IPS-18c (cell line): ENCODE results near the gene SMPD4.
"Not testable (repeated sequence)": the region's sequence is repeated elsewhere in the genome, so short reads cannot be mapped to it uniquely, and the experiment has no call there.

Source experiments
- H3K4me3 ChIP-seq: 2 replicates; pipeline ENCODE4 v1.7.0; 2013; ENCODE audit warnings: low read depth, mild to moderate bottlenecking, low read length, moderate library complexity; ENCODE audit not compliant: insufficient read depth
- H3K9me3 ChIP-seq: one replicate; pipeline ENCODE4 v1.6.1; 2013; ENCODE audit warnings: mild to moderate bottlenecking, low read length, moderate library complexity; ENCODE audit not compliant: control insufficient read depth, insufficient read depth

SMPD4 gene

GRCh38 chr2:130181325-130181879 is at the start of gene SMPD4:
TSS of gene SMPD4 (minus strand) at chr2:130181602. CDS start at chr2:130176592, 5,010 bp downstream.
- H3K4me3 ChIP-seq, result peak within 1 kb of the TSS; percentile 98
- no peaks in the 10 kb centered on the region for H3K9me3 ChIP-seq

GRCh38 chr2:130230907-130231306 is 49.5 kb upstream of the SMPD4 start:
- H3K4me3 ChIP-seq, H3K9me3 ChIP-seq: not testable (repeated sequence)

- H3K4me3 ChIP-seq, H3K9me3 ChIP-seq: not testable (repeated sequence)
These were observed 49.0 kb upstream of the SMPD4 start for GRCh38 chr2:130230376-130230775.

- not testable (repeated sequence) for H3K9me3 ChIP-seq, H3K4me3 ChIP-seq
These were observed 47.7 kb upstream of the SMPD4 start for GRCh38 chr2:130229161-130229510.

- H3K4me3 ChIP-seq, H3K9me3 ChIP-seq: not testable (repeated sequence)
These were observed 47.2 kb upstream of the SMPD4 start for GRCh38 chr2:130228467-130229160.

- H3K4me3 ChIP-seq, H3K9me3 ChIP-seq: not testable (repeated sequence)
These were observed 46.6 kb upstream of the SMPD4 start for GRCh38 chr2:130228005-130228404.

- H3K4me3 ChIP-seq, H3K9me3 ChIP-seq: not testable (repeated sequence)
These were observed 41.1 kb upstream of the SMPD4 start for GRCh38 chr2:130222523-130222922.

GRCh38 chr2:130220505-130220904 is 39.1 kb upstream of the SMPD4 start:
- H3K4me3 ChIP-seq, H3K9me3 ChIP-seq: not testable (repeated sequence)

GRCh38 chr2:130219147-130219546 is 37.7 kb upstream of the SMPD4 start:
- H3K4me3 ChIP-seq, H3K9me3 ChIP-seq: not testable (repeated sequence)

GRCh38 chr2:130207051-130207450 is 25.6 kb upstream of the SMPD4 start:
- H3K4me3 ChIP-seq, H3K9me3 ChIP-seq: not testable (repeated sequence)

- H3K9me3 ChIP-seq, H3K4me3 ChIP-seq: not testable (repeated sequence)
These were observed 21.7 kb upstream of the SMPD4 start for GRCh38 chr2:130203150-130203549.

GRCh38 chr2:130202518-130202917 is 21.1 kb upstream of the SMPD4 start:
- H3K4me3 ChIP-seq, H3K9me3 ChIP-seq: not testable (repeated sequence)

GRCh38 chr2:130198343-130198742 is 16.9 kb upstream of the SMPD4 start, which contains the start of gene TUBA3E:
TSS of gene TUBA3E (minus strand) at chr2:130198439. CDS start at chr2:130198360, 79 bp downstream.
- Histone ChIP-seq H3K9me3 (no peaks in the 10 kb centered on the region), H3K4me3 (no peak within 1 kb of the TSS)

- H3K4me3 ChIP-seq, H3K9me3 ChIP-seq: not testable (repeated sequence)
These were observed 14.7 kb upstream of the SMPD4 start for GRCh38 chr2:130196052-130196451.

- H3K9me3 ChIP-seq, H3K4me3 ChIP-seq: not testable (repeated sequence)
These were observed 13.8 kb upstream of the SMPD4 start for GRCh38 chr2:130195089-130195635.

GRCh38 chr2:130193824-130194223 is 12.4 kb upstream of the SMPD4 start:
- H3K9me3 ChIP-seq, H3K4me3 ChIP-seq: not testable (repeated sequence)

GRCh38 chr2:130192451-130192850 is 11.0 kb upstream of the SMPD4 start:
- not testable (repeated sequence) for H3K9me3 ChIP-seq

GRCh38 chr2:130191319-130191718 is 9.9 kb upstream of the SMPD4 start:
- H3K4me3 ChIP-seq, H3K9me3 ChIP-seq: not testable (repeated sequence)

More at GRCh38 chr2:130192451-130192850, 11.0 kb upstream of the SMPD4 start:
- H3K4me3 ChIP-seq, result not testable (repeated sequence)

GRCh38 chr2:130190237-130190636 is 8.8 kb upstream of the SMPD4 start:
- no peak overlapping the region for H3K4me3 ChIP-seq

More at GRCh38 chr2:130190237-130190636, 8.8 kb upstream of the SMPD4 start:
- H3K9me3 ChIP-seq, result no peaks in the 10 kb centered on the region
